PC-3 (cell line): ENCODE data around the gene DHCR24. TPM values are rescaled to one million over a fixed set of nuclear protein-coding genes. Genes with fewer than 3 reads are reported as not detected.
"Not testable (repeated sequence)": the region's sequence is repeated elsewhere in the genome, so short reads cannot be mapped to it uniquely, and the experiment has no call there.

Experiments used
- ATAC-seq: fragments of 200-7000 bp; cut with Tn5 transposase; 2 replicates; pipeline ENCODE4 v1.9.1; 2020; ENCODE audit warnings: mild to moderate bottlenecking, moderate library complexity
- BruUV-seq: library from RNA; stranded (reverse); fragments of 400-500 nt; replicated peaks from 2 replicates; lab custom pipeline; 2021; lab: Mats Ljungman, UMichigan
- CTCF ChIA-PET: fragments of 300-600 bp; sonication (Branson Sonifier 250); formaldehyde crosslinking; loops from one replicate; lab custom pipeline; 2022; ENCODE audit warnings: antibody characterized with exemption; lab: Charles Lee
- POLR2A ChIA-PET: fragments of 300-600 bp; sonication (Branson Sonifier 250); formaldehyde crosslinking; loops from one replicate; lab custom pipeline; 2022; ENCODE audit warnings: antibody characterized with exemption; ENCODE audit not compliant: unreplicated experiment; lab: Charles Lee
- DNase-seq: peaks from one replicate; pipeline ENCODE4 v3.0.0-alpha.2; 2015
- H2AFZ ChIP-seq: fragments of 300-600 bp; sonication (generic); 2 replicates; pipeline ENCODE4 v1.6.0; 2016; ENCODE audit warnings: antibody characterized with exemption, low read length
- H3F3A ChIP-seq: fragments of 300-600 bp; sonication (generic); one replicate; pipeline ENCODE4 v1.6.0; 2017; ENCODE audit warnings: antibody characterized with exemption, low read length, control low read depth, mild to moderate bottlenecking; ENCODE audit not compliant: unreplicated experiment
- H3K27ac ChIP-seq: fragments of 300-600 bp; sonication (generic); 2 replicates; pipeline ENCODE4 v1.5.1; 2016; ENCODE audit warnings: mild to moderate bottlenecking, low read length
- H3K27me3 ChIP-seq: fragments of 300-600 bp; sonication (generic); 2 replicates; pipeline ENCODE4 v1.6.1; 2016; ENCODE audit warnings: low read length, mixed read lengths
- H3K36me3 ChIP-seq: fragments of 300-600 bp; sonication (generic); 2 replicates; pipeline ENCODE4 v1.6.1; 2016; ENCODE audit warnings: low read depth, mixed run types, low read length, mixed read lengths
- H3K4me1 ChIP-seq: fragments of 300-600 bp; sonication (generic); 2 replicates; pipeline ENCODE4 v1.5.1; 2016; ENCODE audit warnings: low read length; ENCODE audit not compliant: insufficient read depth
- H3K4me2 ChIP-seq: fragments of 300-600 bp; sonication (generic); 2 replicates; pipeline ENCODE4 v1.6.0; 2016; ENCODE audit warnings: low read length
- H3K4me3 ChIP-seq: fragments of 300-600 bp; sonication (generic); 2 replicates; pipeline ENCODE4 v1.5.1; 2016; ENCODE audit warnings: mild to moderate bottlenecking, low read length, mixed read lengths
- H3K79me2 ChIP-seq: fragments of 300-600 bp; sonication (generic); 2 replicates; pipeline ENCODE4 v1.6.1; 2017; ENCODE audit warnings: low read length, mixed read lengths
- H3K9ac ChIP-seq: fragments of 300-600 bp; sonication (generic); 2 replicates; pipeline ENCODE4 v1.6.0; 2016; ENCODE audit warnings: mild to moderate bottlenecking, low read length
- H3K9me2 ChIP-seq: fragments of 300-600 bp; sonication (generic); replicated peaks from 2 replicates; pipeline ENCODE4 v1.6.1; 2016; ENCODE audit warnings: mixed run types, low read length, mixed read lengths
- H3K9me3 ChIP-seq: fragments of 300-600 bp; sonication (generic); 2 replicates; pipeline ENCODE4 v1.6.1; 2016; ENCODE audit warnings: low read length, mixed read lengths
- H4K20me1 ChIP-seq: fragments of 300-600 bp; sonication (generic); 2 replicates; pipeline ENCODE4 v1.6.1; 2016; ENCODE audit warnings: low read length, mixed read lengths
- CTCF ChIP-seq: fragments of 300-600 bp; sonication (generic); conservative IDR thresholded peaks from 2 replicates; pipeline ENCODE4 v1.5.1; 2017; ENCODE audit warnings: antibody characterized with exemption, low read depth, mild to moderate bottlenecking, low read length
- EZH2 ChIP-seq: fragments of 300-600 bp; sonication (generic); IDR thresholded peaks from one replicate; pipeline ENCODE4 v1.6.1; 2017; ENCODE audit warnings: antibody characterized with exemption, mild to moderate bottlenecking, low read length; ENCODE audit not compliant: unreplicated experiment
- EZH2phosphoT487 ChIP-seq: fragments of 300-600 bp; sonication (generic); IDR thresholded peaks from 2 replicates; pipeline ENCODE4 v1.6.1; 2018; ENCODE audit warnings: mild to moderate bottlenecking, antibody characterized with exemption, low read length, borderline replicate concordance
- intact Hi-C: fragments of 100-400 bp; cut with micrococcal nuclease; formaldehyde crosslinking; loops from 2 replicates; pipeline ENCODE4 v1.9.0; 2023
- total RNA-seq: library from RNA; depleted of rRNA; stranded (reverse); fragments of >200 nt; gene quantifications from 2 replicates; pipeline ENCODE4 v1.2.3, GENCODE V29; 2014

Gene DHCR24
- total RNA-seq, 1 experiment from 2014 or later: 166 TPM

GRCh38 chr1:54934869-54935268, 47.9 kb upstream of the DHCR24 start:
- Histone ChIP-seq H3K4me2 (peak overlapping the region; percentile 37; the same call in 1 of the 2 replicates), H3K4me1 (peaks cover 25% of the 10 kb centered on the region)
- CTCF ChIA-PET: interaction anchor here (0.6 to 0.7 kb wide), 4 partner anchors 49 to 263 kb away, joined by 4 to 9 read pairs (median 6); no protein-coding TSS in a partner anchor

GRCh38 chr1:54934081-54934480, 47.1 kb upstream of the DHCR24 start:
- H2AFZ ChIP-seq, H3K27me3 ChIP-seq, H3K4me2 ChIP-seq, intact Hi-C loops, H3K4me3 ChIP-seq, H3K9ac ChIP-seq, POLR2A ChIA-PET, ATAC-seq, H3F3A ChIP-seq, DNase-seq, H4K20me1 ChIP-seq, BruUV-seq, H3K36me3 ChIP-seq, H3K9me3 ChIP-seq, H3K79me2 ChIP-seq, H3K9me2 ChIP-seq: not testable (repeated sequence)
- peaks cover 23% of the 10 kb centered on the region for H3K4me1 ChIP-seq
- peak overlapping the region; percentile 55 for H3K27ac ChIP-seq
- CTCF ChIA-PET: interaction anchor here (0.6 kb wide), 2 partner anchors 60 to 263 kb away, joined by 7 to 9 read pairs; no protein-coding TSS in a partner anchor

More at GRCh38 chr1:54934869-54935268, 47.9 kb upstream of the DHCR24 start:
- no peaks in the 10 kb centered on the region for H3K9me3 ChIP-seq
- H3K27me3 ChIP-seq: no peaks in the 10 kb centered on the region
- BruUV-seq: no TSS peak
- no peaks in the 10 kb centered on the region for H3K9me2 ChIP-seq
- H4K20me1 ChIP-seq: no peaks in the 10 kb centered on the region
- H3K4me3 ChIP-seq: no peak overlapping the region
- peak overlapping the region; percentile 55 for H3K27ac ChIP-seq
- H3K79me2 ChIP-seq: no peaks in the 10 kb centered on the region
- no peak overlapping the region for H2AFZ ChIP-seq
- TF ChIP-seq CTCF (no peak), EZH2 (no peak), EZH2phosphoT487 (no peak)
- no peaks in the 10 kb centered on the region for H3F3A ChIP-seq
- no peaks in the 10 kb centered on the region for H3K36me3 ChIP-seq
- intact Hi-C loops: loop anchor here (1.0 kb wide), 1 partner anchor 53 kb away; no protein-coding TSS in a partner anchor
- DNase-seq (peak; percentile 89), ATAC-seq (peak; percentile 97)
- POLR2A ChIA-PET: interaction anchor here (0.7 kb wide), 1 partner anchor 10 kb away, joined by 7 read pairs; no protein-coding TSS in a partner anchor
- no peak overlapping the region for H3K9ac ChIP-seq

GRCh38 chr1:54931275-54931840, 44.4 kb upstream of the DHCR24 start:
- ATAC-seq (no peak), DNase-seq (no peak)
- Histone ChIP-seq H3K4me3 (no peak overlapping the region), H3K9me3 (no peaks in the 10 kb centered on the region), H3K27ac (no peak overlapping the region), H3K4me1 (peaks cover 14% of the 10 kb centered on the region), H3K79me2 (no peaks in the 10 kb centered on the region), H2AFZ (no peak overlapping the region), H3K9me2 (no peaks in the 10 kb centered on the region), H3K4me2 (no peak overlapping the region), H3K27me3 (no peaks in the 10 kb centered on the region), H4K20me1 (no peaks in the 10 kb centered on the region), H3K36me3 (no peaks in the 10 kb centered on the region), H3K9ac (no peak overlapping the region), H3F3A (no peaks in the 10 kb centered on the region)
- CTCF ChIA-PET: no interaction called here
- POLR2A ChIA-PET: no interaction called here
- no TSS peak for BruUV-seq
- intact Hi-C loops: no loop called here
- TF ChIP-seq EZH2phosphoT487: no peak
- no peak for TF ChIP-seq EZH2
- no peak for TF ChIP-seq CTCF
